Measurements from ENCODE around the gene TMEM258. TPM values are rescaled to one million over a fixed set of nuclear protein-coding genes. Genes with fewer than 3 reads are reported as not detected.

The TMEM258 gene
- total RNA-seq (2012; rRNA removed) (70.0 and 107 TPM in 2 replicates), polyA plus RNA-seq (2012; rRNA removed) (280 and 290 TPM in 2 replicates), Bru-seq, nascent RNA (percentile 75 among the genes with signal in this experiment), BruChase-seq, experiment 1, labeled RNA remaining after a 6-hour chase (percentile 68 among the genes with signal in this experiment), BruChase-seq, experiment 2, labeled RNA remaining after a 2-hour chase (percentile 60 among the genes with signal in this experiment)
- polyA plus RNA-seq (2012; cell fraction: cytosol; rRNA removed): 196 and 200 TPM in 2 replicates
- 40.4 and 104 TPM in 2 replicates for polyA plus RNA-seq (2012; cell fraction: nucleus; rRNA removed; ENCODE audit: low replicate concordance)
- long read RNA-seq, transcript TMEM258-204 (4 exons, 575 nt): major isoform, 120 of 133 reads
- long read RNA-seq, partial matches to known transcripts: 5 of 133 reads
- long read RNA-seq, other reads (novel, unspliced or antisense): 3 of 133 reads

DNA sequence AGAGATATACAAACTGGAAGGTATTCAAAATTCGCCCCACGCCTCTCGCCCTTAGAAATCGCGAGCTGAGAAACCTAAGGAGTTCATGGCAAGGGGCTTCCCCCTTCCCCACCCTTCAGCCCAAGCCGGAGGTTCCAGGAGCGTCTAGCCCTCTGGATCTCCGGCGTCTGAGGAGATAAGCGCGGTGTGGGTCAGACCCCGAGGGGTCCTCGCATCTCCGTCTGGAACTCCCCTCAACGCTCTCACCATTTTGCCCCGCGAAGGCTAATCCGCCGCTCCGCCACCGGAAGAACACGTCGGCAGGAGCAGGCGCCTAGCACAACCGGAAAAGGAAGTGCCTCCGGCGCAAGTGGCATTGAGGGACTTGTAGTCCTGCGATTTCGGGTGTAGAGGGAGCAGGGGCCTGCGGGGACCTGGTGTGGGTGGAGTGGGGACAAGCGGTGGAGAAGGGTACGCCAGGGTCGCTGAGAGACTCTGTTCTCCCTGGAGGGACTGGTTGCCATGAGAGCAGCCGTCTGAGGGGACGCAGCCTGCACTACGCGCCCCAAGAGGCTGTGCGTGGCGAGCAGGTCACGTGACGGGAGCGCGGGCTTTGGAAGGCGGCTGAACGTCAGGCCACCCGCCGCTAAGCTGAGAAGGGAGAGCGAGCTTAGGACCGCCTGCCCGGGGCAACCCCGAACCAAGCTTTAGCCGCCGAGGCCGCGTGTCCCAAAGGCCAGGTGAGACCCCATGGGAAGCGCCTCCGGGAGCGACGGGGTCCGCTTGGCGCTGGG is at the start of gene TMEM258, which contains the start of gene FEN1:
Gene TMEM258 (minus strand): TSS at position 290 of the 773 bp plus-strand sequence. CDS start 41 bp downstream, at position 249.
Gene FEN1 (plus strand): TSS at position 602 of the 773 bp plus-strand sequence. CDS start 2,451 bp downstream, outside the sequence.
- in situ Hi-C loops (cut with MboI; ENCODE audit: low sequenced_read_pairs): loop anchor here (10.0 kb wide), 1 partner anchor 312 kb away; no protein-coding TSS in a partner anchor
- H2AFZ ChIP-seq (replicated peaks; ENCODE audit: low read length, poor library complexity): peak within 1 kb of the TSS; percentile 100
- peak; percentile 87 for ATAC-seq (ENCODE audit: low read depth)
- H3K79me1 ChIP-seq (ENCODE audit: low read depth in 1 of 2, low read length in 2 of 2): peaks cover 29 to 63% of the 10 kb centered on the region in 2 experiments
- peak within 1 kb of the TSS; percentile 98 for H3K27ac ChIP-seq (ENCODE audit: insufficient read depth, low read length)
- H4K5ac ChIP-seq (ENCODE audit: low read depth, low read length): peak within 1 kb of the TSS; percentile 100
- H2AK5ac ChIP-seq (ENCODE audit: low read depth, low read length): peak within 1 kb of the TSS; percentile 87
- WGBS, 2 experiments (ENCODE audit: extremely low coverage in 2 of 2, insufficient read length in 1 of 2): 2% methylated on average over 24 of the region's 61 CpGs; no CpG with 5 or more reads in 1 of the 2 experiments
- peaks cover 2% of the 10 kb centered on the region for H4K20me1 ChIP-seq (ENCODE audit: insufficient read depth, low read length)
- H3K14ac ChIP-seq (replicated peaks; ENCODE audit: low read depth, low read length): peak within 1 kb of the TSS; percentile 100
- peak within 1 kb of the TSS; percentile 100 for H2BK5ac ChIP-seq (ENCODE audit: low read depth, low read length, poor library complexity, severe bottlenecking)
- H3K23ac ChIP-seq (ENCODE audit: low read depth, low read length): peak within 1 kb of the TSS; percentile 100
- peak within 1 kb of the TSS; percentile 98 for H3K4me2 ChIP-seq (ENCODE audit: low read depth, low read length)
- H3K4ac ChIP-seq (ENCODE audit: low read depth, low read length): peak within 1 kb of the TSS; percentile 100
- BruUV-seq (replicated peaks): no TSS peak
- intact Hi-C loops (cut with micrococcal nuclease): no loop called here
- DNase-seq: peak; percentile 94
- dilution Hi-C loops (cut with HindIII; ENCODE audit: low sequenced_read_pairs, unreplicated experiment): no loop called here
- peak within 1 kb of the TSS; percentile 99; the same call in 2 of the 3 replicates for H2BK15ac ChIP-seq (ENCODE audit: low read depth, low read length)
- peak within 1 kb of the TSS; percentile 100 for H2BK20ac ChIP-seq (ENCODE audit: low read depth, low read length)
- peak within 1 kb of the TSS; percentile 90 to 100 for H4K8ac ChIP-seq (ENCODE audit: low read depth in 2 of 2, low read length in 2 of 2)
- H3K4me3 ChIP-seq (ENCODE audit: insufficient read depth, low read depth, low read length): peak within 1 kb of the TSS; percentile 74
- no peaks in the 10 kb centered on the region for H3K9me1 ChIP-seq (ENCODE audit: insufficient read depth, low read length)
- H3K4me1 ChIP-seq (ENCODE audit: control insufficient read depth, insufficient read depth, low read length): peaks cover 3% of the 10 kb centered on the region
- H4K91ac ChIP-seq (ENCODE audit: insufficient read depth, low read depth, low read length): peak within 1 kb of the TSS; percentile 100
- no peaks in the 10 kb centered on the region for H3K9me3 ChIP-seq (ENCODE audit: control insufficient read depth, insufficient read depth, low read length)
- POLR2A ChIA-PET (ENCODE audit: unreplicated experiment): interaction anchor here (0.5 to 1.1 kb wide), 3 partner anchors 13 to 29 kb away, joined by 3 read pairs; no protein-coding TSS in a partner anchor
- peak within 1 kb of the TSS; percentile 100 for H2BK120ac ChIP-seq (ENCODE audit: low read depth, low read length)
- H3K36me3 ChIP-seq (ENCODE audit: control insufficient read depth, insufficient read depth, low read length): peaks cover 36% of the 10 kb centered on the region
- peak within 1 kb of the TSS; percentile 99 for H2AK9ac ChIP-seq (replicated peaks; ENCODE audit: low read depth, low read length, poor library complexity)
- peak within 1 kb of the TSS; percentile 99 for H3K9ac ChIP-seq (ENCODE audit: low read depth, low read length)
- no peaks in the 10 kb centered on the region for H3K27me3 ChIP-seq (ENCODE audit: control insufficient read depth, insufficient read depth, low read length)
- CTCF ChIA-PET: no interaction called here
- peak within 1 kb of the TSS; percentile 100 for H3K18ac ChIP-seq (ENCODE audit: low read depth, low read length)
- H3K56ac ChIP-seq (ENCODE audit: extremely low read depth, insufficient read depth, low read length): peak within 1 kb of the TSS; percentile 100
- peak; percentile 83 for TF ChIP-seq MXI1 (IDR thresholded peaks at IDR 0.05; ENCODE audit: borderline replicate concordance, low read depth, low read length)
- 0 out of 2 replicates have a peak, but pooled peaks have one; percentile 24 for TF ChIP-seq RFX5 (IDR thresholded peaks at IDR 0.05; ENCODE audit: low read depth, low read length)
- no peak for TF ChIP-seq SMC3 (IDR thresholded peaks at IDR 0.05; ENCODE audit: low read depth, low read length)
- peak; percentile 98 for TF ChIP-seq USF2 (IDR thresholded peaks at IDR 0.05; ENCODE audit: low read depth, low read length)
- TF ChIP-seq, protein P1, sequence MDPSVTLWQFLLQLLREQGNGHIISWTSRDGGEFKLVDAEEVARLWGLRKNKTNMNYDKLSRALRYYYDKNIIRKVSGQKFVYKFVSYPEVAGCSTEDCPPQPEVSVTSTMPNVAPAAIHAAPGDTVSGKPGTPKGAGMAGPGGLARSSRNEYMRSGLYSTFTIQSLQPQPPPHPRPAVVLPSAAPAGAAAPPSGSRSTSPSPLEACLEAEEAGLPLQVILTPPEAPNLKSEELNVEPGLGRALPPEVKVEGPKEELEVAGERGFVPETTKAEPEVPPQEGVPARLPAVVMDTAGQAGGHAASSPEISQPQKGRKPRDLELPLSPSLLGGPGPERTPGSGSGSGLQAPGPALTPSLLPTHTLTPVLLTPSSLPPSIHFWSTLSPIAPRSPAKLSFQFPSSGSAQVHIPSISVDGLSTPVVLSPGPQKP (IDR thresholded peaks at IDR 0.05; ENCODE audit: borderline replicate concordance, low read depth, low read length): no peak
- peak; percentile 35; the same call in 1 of the 2 replicates for TF ChIP-seq FOS (IDR thresholded peaks at IDR 0.05; ENCODE audit: low read depth, low read length)
- no peak for TF ChIP-seq MAFK (IDR thresholded peaks at IDR 0.05; ENCODE audit: low read depth, low read length)
- peak; percentile 80 for TF ChIP-seq BHLHE40 (IDR thresholded peaks at IDR 0.05; ENCODE audit: low read depth, low read length)
- no peak for TF ChIP-seq RCOR1 (IDR thresholded peaks at IDR 0.05; ENCODE audit: insufficient replicate concordance, low read length)
- TF ChIP-seq, protein P2, sequence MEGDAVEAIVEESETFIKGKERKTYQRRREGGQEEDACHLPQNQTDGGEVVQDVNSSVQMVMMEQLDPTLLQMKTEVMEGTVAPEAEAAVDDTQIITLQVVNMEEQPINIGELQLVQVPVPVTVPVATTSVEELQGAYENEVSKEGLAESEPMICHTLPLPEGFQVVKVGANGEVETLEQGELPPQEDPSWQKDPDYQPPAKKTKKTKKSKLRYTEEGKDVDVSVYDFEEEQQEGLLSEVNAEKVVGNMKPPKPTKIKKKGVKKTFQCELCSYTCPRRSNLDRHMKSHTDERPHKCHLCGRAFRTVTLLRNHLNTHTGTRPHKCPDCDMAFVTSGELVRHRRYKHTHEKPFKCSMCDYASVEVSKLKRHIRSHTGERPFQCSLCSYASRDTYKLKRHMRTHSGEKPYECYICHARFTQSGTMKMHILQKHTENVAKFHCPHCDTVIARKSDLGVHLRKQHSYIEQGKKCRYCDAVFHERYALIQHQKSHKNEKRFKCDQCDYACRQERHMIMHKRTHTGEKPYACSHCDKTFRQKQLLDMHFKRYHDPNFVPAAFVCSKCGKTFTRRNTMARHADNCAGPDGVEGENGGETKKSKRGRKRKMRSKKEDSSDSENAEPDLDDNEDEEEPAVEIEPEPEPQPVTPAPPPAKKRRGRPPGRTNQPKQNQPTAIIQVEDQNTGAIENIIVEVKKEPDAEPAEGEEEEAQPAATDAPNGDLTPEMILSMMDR (conservative IDR thresholded peaks at IDR 0.05; ENCODE audit: low read depth, low read length): 0 out of 2 replicates have a peak, but pooled peaks have one; percentile 2
- TF ChIP-seq CEBPB (IDR thresholded peaks at IDR 0.05; ENCODE audit: low read depth, low read length): no peak

Data from IMR-90 (cell line).